ENCODE data around the gene TSPAN13.

DNA sequence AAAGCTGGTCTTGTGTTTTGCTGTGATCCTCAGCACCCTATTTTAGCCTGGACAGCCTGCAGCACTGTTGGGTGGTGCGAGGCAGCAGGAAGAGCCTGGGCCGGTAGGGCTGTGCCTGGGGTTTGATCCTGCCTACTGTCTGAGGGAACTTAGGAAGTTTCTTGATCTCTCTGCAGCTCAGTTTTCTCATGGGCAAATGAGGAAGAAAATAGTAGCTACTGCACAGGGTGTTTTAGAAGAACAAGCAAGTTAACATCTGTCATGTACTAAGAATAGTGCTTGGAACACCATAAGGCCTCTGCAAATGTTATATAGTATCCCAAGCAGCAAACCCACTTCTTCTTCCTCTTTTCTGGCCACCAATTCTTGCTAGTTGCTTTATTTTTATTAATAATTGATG, 63.3 kb downstream of the TSPAN13 start:
- TF ChIP-seq, protein P1, sequence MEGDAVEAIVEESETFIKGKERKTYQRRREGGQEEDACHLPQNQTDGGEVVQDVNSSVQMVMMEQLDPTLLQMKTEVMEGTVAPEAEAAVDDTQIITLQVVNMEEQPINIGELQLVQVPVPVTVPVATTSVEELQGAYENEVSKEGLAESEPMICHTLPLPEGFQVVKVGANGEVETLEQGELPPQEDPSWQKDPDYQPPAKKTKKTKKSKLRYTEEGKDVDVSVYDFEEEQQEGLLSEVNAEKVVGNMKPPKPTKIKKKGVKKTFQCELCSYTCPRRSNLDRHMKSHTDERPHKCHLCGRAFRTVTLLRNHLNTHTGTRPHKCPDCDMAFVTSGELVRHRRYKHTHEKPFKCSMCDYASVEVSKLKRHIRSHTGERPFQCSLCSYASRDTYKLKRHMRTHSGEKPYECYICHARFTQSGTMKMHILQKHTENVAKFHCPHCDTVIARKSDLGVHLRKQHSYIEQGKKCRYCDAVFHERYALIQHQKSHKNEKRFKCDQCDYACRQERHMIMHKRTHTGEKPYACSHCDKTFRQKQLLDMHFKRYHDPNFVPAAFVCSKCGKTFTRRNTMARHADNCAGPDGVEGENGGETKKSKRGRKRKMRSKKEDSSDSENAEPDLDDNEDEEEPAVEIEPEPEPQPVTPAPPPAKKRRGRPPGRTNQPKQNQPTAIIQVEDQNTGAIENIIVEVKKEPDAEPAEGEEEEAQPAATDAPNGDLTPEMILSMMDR (IDR thresholded peaks at IDR 0.05), result no peak
- TF ChIP-seq POLR2A (IDR thresholded peaks at IDR 0.05), result no peak
- no peak for TF ChIP-seq EP300 (IDR thresholded peaks at IDR 0.05)
